Smooth muscle cell (in vitro differentiated cells): Measurements from ENCODE around the gene KIF1C. TPM values are rescaled to one million over a fixed set of nuclear protein-coding genes. Genes with fewer than 3 reads are reported as not detected.
A peak's percentile ranks its signal among the peaks of the same experiment; 100 is the strongest.

ENCODE experiments used
- DNase-seq: peaks from one replicate; lab custom pipeline; 2025; ENCODE audit not compliant: unreplicated experiment; lab: John Stamatoyannopoulos, UW
- H2AFZ ChIP-seq: fragments of 200-600 bp; sonication (generic); 2 replicates; pipeline ENCODE4 v1.6.0; 2016; ENCODE audit warnings: antibody characterized with exemption, low read depth, mild to moderate bottlenecking
- H3F3A ChIP-seq: fragments of 200-600 bp; sonication (generic); 2 replicates; pipeline ENCODE4 v1.6.0; 2017; ENCODE audit warnings: antibody characterized with exemption, low read depth
- H3K27ac ChIP-seq: fragments of 200-600 bp; sonication (generic); 2 replicates; pipeline ENCODE4 v1.5.1; 2016; ENCODE audit warnings: low read depth, mild to moderate bottlenecking
- H3K27me3 ChIP-seq: fragments of 200-600 bp; sonication (generic); 2 replicates; pipeline ENCODE4 v1.6.1; 2016; ENCODE audit warnings: low read depth, mild to moderate bottlenecking
- H3K36me3 ChIP-seq: fragments of 200-600 bp; sonication (generic); 2 replicates; pipeline ENCODE4 v1.5.1; 2016; ENCODE audit warnings: low read depth
- H3K4me1 ChIP-seq: fragments of 200-600 bp; sonication (generic); 2 replicates; pipeline ENCODE4 v1.5.1; 2016; ENCODE audit warnings: low read depth
- H3K4me2 ChIP-seq: fragments of 200-600 bp; sonication (generic); 2 replicates; pipeline ENCODE4 v1.6.0; 2016; ENCODE audit warnings: mild to moderate bottlenecking
- H3K4me3 ChIP-seq: fragments of 200-600 bp; sonication (generic); 2 replicates; pipeline ENCODE4 v1.5.1; 2016; ENCODE audit warnings: mild to moderate bottlenecking
- H3K79me2 ChIP-seq: fragments of 200-600 bp; sonication (generic); 2 replicates; pipeline ENCODE4 v1.6.0; 2016; ENCODE audit warnings: low read depth, mild to moderate bottlenecking
- H3K9ac ChIP-seq: fragments of 200-600 bp; sonication (generic); 2 replicates; pipeline ENCODE4 v1.6.0; 2016; ENCODE audit warnings: low read depth
- H3K9me3 ChIP-seq: fragments of 200-600 bp; sonication (generic); replicated peaks from 2 replicates; pipeline ENCODE4 v1.5.1; 2016; ENCODE audit warnings: low read depth
- H4K20me1 ChIP-seq: fragments of 200-600 bp; sonication (generic); 2 replicates; pipeline ENCODE4 v1.6.0; 2016; ENCODE audit warnings: low read depth
- CTCF ChIP-seq: fragments of 200-600 bp; sonication (generic); IDR thresholded peaks from 2 replicates; pipeline ENCODE4 v1.5.1; 2017; ENCODE audit warnings: borderline replicate concordance, mild to moderate bottlenecking, antibody characterized with exemption; ENCODE audit not compliant: insufficient read depth, poor library complexity, severe bottlenecking
- WGBS: methylation state at CpG from one replicate; pipeline ENCODE4 v1.1.7; 2016; ENCODE audit warnings: low lambda C conversion rate; 5-methylcytosine and 5-hydroxymethylcytosine counted together
- polyA plus RNA-seq: library from polyadenylated mRNA; unstranded; fragments of >200 nt; fragmentation: Nextera tagmentation; extraction: Ambion mirVana; gene quantifications from 2 replicates; pipeline ENCODE4 v1.2.1, GENCODE V29; 2016
- total RNA-seq: library from RNA; depleted of rRNA; stranded (reverse); fragments of >200 nt; gene quantifications from 2 replicates; pipeline ENCODE4 v1.2.3, GENCODE V29; 2014

Gene KIF1C
- total and polyA plus RNA-seq, 2 experiments from 2014 or later: 20.9 to 36.2 TPM

DNA sequence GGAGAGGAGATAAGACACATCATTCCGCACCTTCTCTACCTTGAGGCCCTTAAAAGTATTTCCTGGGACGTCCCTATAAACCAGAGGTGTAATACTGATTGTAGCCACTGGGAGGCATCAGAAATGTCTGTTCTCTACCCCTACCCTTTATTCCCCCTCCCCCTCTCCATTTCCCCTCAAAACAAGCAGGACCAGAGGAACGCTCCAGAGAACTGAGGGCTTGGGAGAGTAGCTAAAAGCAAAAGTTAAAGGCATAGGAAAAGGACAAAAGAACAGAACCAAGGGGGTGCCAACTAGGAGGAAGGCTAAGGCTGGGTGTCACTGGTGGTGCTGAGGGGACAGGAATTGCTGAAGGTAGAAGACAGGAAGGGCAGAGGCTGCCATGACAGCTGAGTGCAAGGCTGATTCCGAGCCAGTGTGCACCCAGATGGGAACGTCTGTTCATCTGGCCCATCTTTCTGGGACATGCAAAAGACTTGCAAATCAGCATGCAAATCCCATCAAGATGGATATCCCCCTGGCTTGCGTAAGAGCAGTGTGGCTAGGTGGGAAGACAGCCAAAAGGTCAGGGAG lies 17.0 kb upstream of the KIF1C start:
- DNase-seq: no peak
- no peaks in the 10 kb centered on the region for H3K36me3 ChIP-seq
- H3K4me3 ChIP-seq: no peak overlapping the region
- H3K79me2 ChIP-seq: no peaks in the 10 kb centered on the region
- H3K27me3 ChIP-seq: no peaks in the 10 kb centered on the region
- H3K9me3 ChIP-seq: no peaks in the 10 kb centered on the region
- no peak overlapping the region for H3K4me2 ChIP-seq
- peak; percentile 59 for TF ChIP-seq CTCF
- WGBS: 49% methylated on average over 5 of the region's 6 CpGs
- no peak overlapping the region for H3K27ac ChIP-seq
- H3K9ac ChIP-seq: no peak overlapping the region
- no peaks in the 10 kb centered on the region for H3K4me1 ChIP-seq
- peaks cover 3% of the 10 kb centered on the region for H3F3A ChIP-seq
- no peak overlapping the region for H2AFZ ChIP-seq
- peaks cover 4% of the 10 kb centered on the region for H4K20me1 ChIP-seq

- no peaks in the 10 kb centered on the region for H3K9me3 ChIP-seq
- WGBS: 89% methylated on average over 5 of the region's 5 CpGs
These were observed 15.4 kb upstream of the KIF1C start for GRCh38 chr17:4982305-4982704.

GRCh38 chr17:4986403-4986802 lies 11.3 kb upstream of the KIF1C start:
- no peak for DNase-seq
- no peaks in the 10 kb centered on the region for H3K36me3 ChIP-seq
- no peak for TF ChIP-seq CTCF
- no peak overlapping the region for H3K9ac ChIP-seq
- no peaks in the 10 kb centered on the region for H3F3A ChIP-seq
- no peaks in the 10 kb centered on the region for H3K79me2 ChIP-seq
- H3K4me1 ChIP-seq: peaks cover 8% of the 10 kb centered on the region
- H3K4me2 ChIP-seq: peak overlapping the region; percentile 89
- H3K9me3 ChIP-seq: no peaks in the 10 kb centered on the region
- peak overlapping the region; percentile 2 for H3K27ac ChIP-seq
- no peaks in the 10 kb centered on the region for H4K20me1 ChIP-seq
- peak overlapping the region; percentile 97 for H2AFZ ChIP-seq
- H3K27me3 ChIP-seq: no peaks in the 10 kb centered on the region
- WGBS: 72% methylated on average over 5 of the region's 5 CpGs
- peak overlapping the region; percentile 91 for H3K4me3 ChIP-seq

More at GRCh38 chr17:4982305-4982704, 15.4 kb upstream of the KIF1C start:
- H4K20me1 ChIP-seq: peaks cover 4% of the 10 kb centered on the region
- no peaks in the 10 kb centered on the region for H3F3A ChIP-seq
- H3K4me3 ChIP-seq: no peak overlapping the region
- no peak for TF ChIP-seq CTCF
- H3K27me3 ChIP-seq: no peaks in the 10 kb centered on the region
- DNase-seq: no peak
- no peak overlapping the region for H2AFZ ChIP-seq
- no peak overlapping the region for H3K4me2 ChIP-seq
- H3K4me1 ChIP-seq: no peaks in the 10 kb centered on the region
- H3K79me2 ChIP-seq: no peaks in the 10 kb centered on the region
- no peak overlapping the region for H3K9ac ChIP-seq
- H3K27ac ChIP-seq: no peak overlapping the region
- no peaks in the 10 kb centered on the region for H3K36me3 ChIP-seq

DNA sequence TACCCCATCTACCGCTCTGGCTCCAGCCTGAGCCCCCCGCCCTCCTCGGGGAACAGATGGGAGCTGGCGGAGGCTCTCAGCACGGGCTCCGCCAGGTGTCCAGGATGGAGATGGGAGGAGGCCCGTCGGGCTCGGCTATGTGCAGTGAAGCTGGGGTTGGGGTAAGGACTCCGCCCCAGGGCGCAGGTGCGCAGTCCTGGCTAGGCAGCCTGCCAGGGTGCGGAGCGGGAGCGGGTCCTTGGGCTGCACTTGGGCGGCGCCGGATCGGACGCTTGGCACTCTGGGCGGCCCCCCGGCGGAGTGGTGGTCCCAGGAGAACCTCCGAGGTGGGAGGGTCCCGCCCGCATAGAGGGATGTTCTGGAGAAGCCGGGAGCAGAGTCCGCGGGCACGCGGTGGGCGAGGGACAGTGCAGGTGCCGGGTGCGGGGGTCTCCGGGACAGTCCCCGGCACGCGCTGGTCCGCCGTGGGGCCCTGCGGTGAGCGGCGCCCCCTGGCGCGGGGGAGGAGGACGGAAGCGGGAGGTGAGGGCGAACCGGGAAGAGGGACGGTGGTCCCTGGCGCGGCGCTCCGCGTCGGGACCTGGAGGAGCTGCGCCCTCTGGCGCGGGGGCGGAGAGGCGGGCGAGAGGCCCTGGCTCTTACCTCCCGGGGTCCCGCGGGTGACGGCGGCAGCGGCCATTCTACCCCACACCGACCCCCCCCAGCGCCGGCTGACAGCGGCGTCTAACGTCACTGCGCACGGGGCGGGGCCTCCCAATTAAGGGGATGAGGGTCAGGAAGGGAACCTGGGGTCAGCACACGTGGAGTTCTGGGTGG lies 10.6 kb upstream of the KIF1C start, which contains the start of gene CAMTA2:
TSS of gene CAMTA2 (minus strand) at position 725 of the 816 bp plus-strand sequence. CDS start 1,453 bp downstream, outside the sequence.
- TF ChIP-seq CTCF: peak; percentile 57
- Histone ChIP-seq H3K9me3 (no peaks in the 10 kb centered on the region), H3K4me1 (peaks cover 8% of the 10 kb centered on the region), H3F3A (no peaks in the 10 kb centered on the region), H3K36me3 (no peaks in the 10 kb centered on the region), H3K27me3 (no peaks in the 10 kb centered on the region), H3K4me2 (peak within 1 kb of the TSS; percentile 89), H3K9ac (peak within 1 kb of the TSS; percentile 79), H4K20me1 (no peaks in the 10 kb centered on the region), H3K79me2 (no peaks in the 10 kb centered on the region), H3K27ac (peak within 1 kb of the TSS; percentile 68), H3K4me3 (peak within 1 kb of the TSS; percentile 91), H2AFZ (peak within 1 kb of the TSS; percentile 97)
- WGBS: 4% methylated on average over 45 of the region's 78 CpGs
- DNase-seq: peak; percentile 50
